ENCODE data around the gene EIF2A.

GRCh38 chr3:150581174-150581573 is 34.6 kb downstream of the EIF2A start:
- TF ChIP-seq CTCF (IDR thresholded peaks at IDR 0.05; ENCODE audit: low read depth, low read length, poor library complexity, severe bottlenecking) (no peak), EZH2phosphoT487 (IDR thresholded peaks at IDR 0.05; ENCODE audit: borderline replicate concordance, low read length) (no peak)
